Measurements from ENCODE around the gene LORICRIN. TPM values are rescaled to one million over a fixed set of nuclear protein-coding genes. Genes with fewer than 3 reads are reported as not detected.

Gene LORICRIN
- polyA plus RNA-seq, 2 of the 4 experiments (the other 2 are of a cell fraction): not detected

- no peak for TF ChIP-seq POLR2AphosphoS2 (conservative IDR thresholded peaks at IDR 0.05; ENCODE audit: low read length)
- TF ChIP-seq NFE2L2 (conservative IDR thresholded peaks at IDR 0.05; ENCODE audit: low read length): no peak
- TF ChIP-seq FOSL2 (IDR thresholded peaks at IDR 0.05): no peak
- no peak for TF ChIP-seq FOSL2 (CRISPR knock-in tag; IDR thresholded peaks at IDR 0.05)
- TF ChIP-seq CTCF (IDR thresholded peaks at IDR 0.05): no peak
- no peak for TF ChIP-seq ZC3H11A (IDR thresholded peaks at IDR 0.05)
These were observed 50.0 kb downstream of the LORICRIN start (continued) for GRCh38 chr1:153309441-153309840.

- no peak for FAIRE-seq
- 35% methylated on average over 7 of the region's 7 CpGs for WGBS (ENCODE audit: missing lambda C conversion rate)
- POLR2A ChIA-PET: interaction anchor here (0.9 kb wide), 1 partner anchor 17 kb away, joined by 3 read pairs; no protein-coding TSS in a partner anchor
- no peaks in the 10 kb centered on the region for H3K9me3 ChIP-seq
- no peaks in the 10 kb centered on the region for H3K4me1 ChIP-seq
- H3K4me3 ChIP-seq: no peak overlapping the region
- ATAC-seq: no peak
- no peak overlapping the region for H3K4me2 ChIP-seq
- no peak for DNase-seq (ENCODE audit: low read depth in 1 of 2, low spot score in 1 of 2)
- CTCF ChIA-PET: no interaction called here
- H3K27ac ChIP-seq: no peak overlapping the region
- TF ChIP-seq JUNB (IDR thresholded peaks at IDR 0.05) (no peak), ATOH8 (CRISPR knock-in tag; IDR thresholded peaks at IDR 0.05; ENCODE audit: low read depth) (no peak), RCOR1 (IDR thresholded peaks at IDR 0.05; ENCODE audit: low read depth, low read length) (no peak), FOXS1 (CRISPR knock-in tag; IDR thresholded peaks at IDR 0.05) (no peak), PHF8 (IDR thresholded peaks at IDR 0.05; ENCODE audit: borderline replicate concordance, low read depth) (no peak), NPAS2 (CRISPR knock-in tag; IDR thresholded peaks at IDR 0.05; ENCODE audit: borderline replicate concordance) (no peak), SREBF2 (IDR thresholded peaks at IDR 0.05) (no peak), HOXA7 (CRISPR knock-in tag; IDR thresholded peaks at IDR 0.05) (no peak), RARB (CRISPR knock-in tag; IDR thresholded peaks at IDR 0.05) (no peak), USF2 (IDR thresholded peaks at IDR 0.05) (no peak)
These were observed 51.0 kb downstream of the LORICRIN start for GRCh38 chr1:153310526-153310925.

Other genes with a start within 250 kb of the LORICRIN start
- not detected in 2 replicates for gene SPRR1B, start 228.5 kb upstream of the LORICRIN start, polyA plus RNA-seq (2011; rRNA removed)
- not detected in 3 replicates for gene SPRR1B, start 228.5 kb upstream of the LORICRIN start, polyA plus RNA-seq (2017; fragmentation: RNase III; extraction: RNeasy Plus Mini Kit Qiagen cat#74134 plus additional on column Dnase treatment)
- gene SPRR2D, start 218.6 kb upstream of the LORICRIN start, polyA plus RNA-seq (2011; rRNA removed): not detected in 2 replicates
- not detected in 3 replicates for gene SPRR2D, start 218.6 kb upstream of the LORICRIN start, polyA plus RNA-seq (2017; fragmentation: RNase III; extraction: RNeasy Plus Mini Kit Qiagen cat#74134 plus additional on column Dnase treatment)
- gene SPRR2A, start 202.2 kb upstream of the LORICRIN start, polyA plus RNA-seq (2011; rRNA removed): not detected in 2 replicates
- not detected in 3 replicates for gene SPRR2A, start 202.2 kb upstream of the LORICRIN start, polyA plus RNA-seq (2017; fragmentation: RNase III; extraction: RNeasy Plus Mini Kit Qiagen cat#74134 plus additional on column Dnase treatment)
- gene SPRR2B, start 188.1 kb upstream of the LORICRIN start, polyA plus RNA-seq (2011; rRNA removed): not detected in 2 replicates
- gene SPRR2B, start 188.1 kb upstream of the LORICRIN start, polyA plus RNA-seq (2017; fragmentation: RNase III; extraction: RNeasy Plus Mini Kit Qiagen cat#74134 plus additional on column Dnase treatment): not detected in 3 replicates
- gene SPRR2E, start 165.2 kb upstream of the LORICRIN start, polyA plus RNA-seq (2011; rRNA removed): not detected in 2 replicates
- not detected in 3 replicates for gene SPRR2E, start 165.2 kb upstream of the LORICRIN start, polyA plus RNA-seq (2017; fragmentation: RNase III; extraction: RNeasy Plus Mini Kit Qiagen cat#74134 plus additional on column Dnase treatment)
- gene SPRR2F, start 146.2 kb upstream of the LORICRIN start, polyA plus RNA-seq (2011; rRNA removed): not detected in 2 replicates
- gene SPRR2F, start 146.2 kb upstream of the LORICRIN start, polyA plus RNA-seq (2017; fragmentation: RNase III; extraction: RNeasy Plus Mini Kit Qiagen cat#74134 plus additional on column Dnase treatment): not detected in 3 replicates
- not detected in 2 replicates for gene SPRR2G, start 108.8 kb upstream of the LORICRIN start, polyA plus RNA-seq (2011; rRNA removed)
- not detected in 3 replicates for gene SPRR2G, start 108.8 kb upstream of the LORICRIN start, polyA plus RNA-seq (2017; fragmentation: RNase III; extraction: RNeasy Plus Mini Kit Qiagen cat#74134 plus additional on column Dnase treatment)
- not detected in 2 replicates for gene LELP1, start 56.3 kb upstream of the LORICRIN start, polyA plus RNA-seq (2011; rRNA removed)
- not detected in 3 replicates for gene LELP1, start 56.3 kb upstream of the LORICRIN start, polyA plus RNA-seq (2017; fragmentation: RNase III; extraction: RNeasy Plus Mini Kit Qiagen cat#74134 plus additional on column Dnase treatment)
- gene PRR9, start 42.1 kb upstream of the LORICRIN start, polyA plus RNA-seq (2011; rRNA removed): not detected in 2 replicates
- not detected in 3 replicates for gene PRR9, start 42.1 kb upstream of the LORICRIN start, polyA plus RNA-seq (2017; fragmentation: RNase III; extraction: RNeasy Plus Mini Kit Qiagen cat#74134 plus additional on column Dnase treatment)
- not detected in 2 replicates for gene PGLYRP3, start 53.3 kb downstream of the LORICRIN start, polyA plus RNA-seq (2011; rRNA removed)
- gene PGLYRP3, start 53.3 kb downstream of the LORICRIN start, polyA plus RNA-seq (2017; fragmentation: RNase III; extraction: RNeasy Plus Mini Kit Qiagen cat#74134 plus additional on column Dnase treatment): not detected in 3 replicates
- not detected in 2 replicates for gene PGLYRP4, start 89.2 kb downstream of the LORICRIN start, polyA plus RNA-seq (2011; rRNA removed)
- not detected in 3 replicates for gene PGLYRP4, start 89.2 kb downstream of the LORICRIN start, polyA plus RNA-seq (2017; fragmentation: RNase III; extraction: RNeasy Plus Mini Kit Qiagen cat#74134 plus additional on column Dnase treatment)
- gene S100A9, start 98.2 kb downstream of the LORICRIN start, polyA plus RNA-seq (2011; rRNA removed): 0.86 and 0.90 TPM in 2 replicates
- gene S100A9, start 98.2 kb downstream of the LORICRIN start, polyA plus RNA-seq (2017; fragmentation: RNase III; extraction: RNeasy Plus Mini Kit Qiagen cat#74134 plus additional on column Dnase treatment): 1.7 to 4.6 TPM (median 3.1 TPM) in 3 replicates
- not detected in 2 replicates for gene S100A12, start 115.9 kb downstream of the LORICRIN start, polyA plus RNA-seq (2011; rRNA removed)
- not detected in 3 replicates for gene S100A12, start 115.9 kb downstream of the LORICRIN start, polyA plus RNA-seq (2017; fragmentation: RNase III; extraction: RNeasy Plus Mini Kit Qiagen cat#74134 plus additional on column Dnase treatment)
- gene S100A8, start 131.4 kb downstream of the LORICRIN start, polyA plus RNA-seq (2011; rRNA removed): not detected in 2 replicates
- not detected in 3 replicates for gene S100A8, start 131.4 kb downstream of the LORICRIN start, polyA plus RNA-seq (2017; fragmentation: RNase III; extraction: RNeasy Plus Mini Kit Qiagen cat#74134 plus additional on column Dnase treatment)
- not detected in 2 replicates for gene S100A7A, start 156.8 kb downstream of the LORICRIN start, polyA plus RNA-seq (2011; rRNA removed)
- gene S100A7A, start 156.8 kb downstream of the LORICRIN start, polyA plus RNA-seq (2017; fragmentation: RNase III; extraction: RNeasy Plus Mini Kit Qiagen cat#74134 plus additional on column Dnase treatment): not detected in 3 replicates
- not detected in 2 replicates for gene S100A7, start 201.0 kb downstream of the LORICRIN start, polyA plus RNA-seq (2011; rRNA removed)
- gene S100A7, start 201.0 kb downstream of the LORICRIN start, polyA plus RNA-seq (2017; fragmentation: RNase III; extraction: RNeasy Plus Mini Kit Qiagen cat#74134 plus additional on column Dnase treatment): not detected in 3 replicates

Measured in A549 (cell line).